H7 (cell line): ENCODE measurements around the gene COG8. TPM values are rescaled to one million over a fixed set of nuclear protein-coding genes. Genes with fewer than 3 reads are reported as not detected.
"Not testable (repeated sequence)": the region's sequence is repeated elsewhere in the genome, so short reads cannot be mapped to it uniquely, and the experiment has no call there.

Experiments
- DNase-seq: peaks from one replicate; pipeline ENCODE4 v3.0.0; 2012
- H3K27me3 ChIP-seq: 2 replicates; pipeline ENCODE4 v1.6.0; 2011; ENCODE audit warnings: mild to moderate bottlenecking, low read length; ENCODE audit not compliant: control insufficient read depth, insufficient read depth
- H3K36me3 ChIP-seq: replicated peaks from 2 replicates; pipeline ENCODE4 v1.5.1; 2011; ENCODE audit warnings: low read length; ENCODE audit not compliant: control insufficient read depth, insufficient read depth
- H3K4me3 ChIP-seq: 2 replicates; pipeline ENCODE4 v1.5.1; 2011; ENCODE audit warnings: low read depth, mild to moderate bottlenecking, control low read depth, low read length, moderate library complexity; ENCODE audit not compliant: insufficient read depth
- total RNA-seq: library from RNA; depleted of rRNA; stranded (reverse); fragments of >200 nt; shearing (Covaris generic); gene quantifications from 2 replicates; pipeline ENCODE4 v1.2.3, GENCODE V29; 2014; rRNA removed

Gene COG8
- total RNA-seq, 1 experiment from 2014 or later: 71.0 TPM

DNA sequence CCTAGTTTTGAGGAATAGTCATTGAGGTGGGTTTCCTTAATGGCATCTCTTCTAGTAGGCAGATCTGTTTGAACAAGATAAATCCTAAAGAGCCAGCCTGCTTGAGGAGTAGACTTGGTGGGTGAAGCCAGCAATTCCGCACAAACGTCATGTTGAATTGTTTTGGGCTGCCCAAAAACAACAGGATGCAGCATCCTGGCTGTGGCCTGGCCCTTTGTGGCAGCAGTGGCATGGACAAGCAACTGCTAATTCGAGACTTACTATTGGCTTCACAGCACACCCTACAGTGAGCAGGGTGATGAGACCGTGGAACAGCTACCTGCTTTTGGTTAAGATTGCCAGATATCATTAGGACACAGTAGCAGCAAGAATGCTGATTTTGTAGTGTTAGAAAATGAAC is 37.5 kb downstream of the COG8 start:
- H3K4me3 ChIP-seq: no peak overlapping the region
- peaks cover 4% of the 10 kb centered on the region for H3K36me3 ChIP-seq
- DNase-seq: no peak
- H3K27me3 ChIP-seq: no peaks in the 10 kb centered on the region

DNA sequence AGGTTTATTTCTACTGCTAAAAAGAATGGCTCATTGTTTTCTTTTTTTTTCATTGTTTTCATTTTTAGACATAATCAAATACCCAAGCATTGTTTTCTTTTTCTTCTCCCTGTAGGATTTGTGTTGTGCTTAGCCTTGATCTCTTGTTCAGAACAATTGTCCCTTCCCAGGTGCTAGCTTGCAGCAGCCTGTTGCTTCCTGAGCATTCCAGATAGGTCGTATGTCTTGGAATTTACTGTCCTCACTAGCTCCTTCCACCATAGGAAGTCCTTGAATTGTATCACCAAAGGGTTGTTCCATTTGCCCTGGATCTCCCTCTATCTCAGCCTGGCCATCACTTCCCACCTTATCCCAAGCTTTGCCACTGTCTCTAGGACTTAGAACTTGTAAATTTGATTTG is 38.2 kb downstream of the COG8 start:
- Histone ChIP-seq H3K27me3 (no peaks in the 10 kb centered on the region), H3K36me3 (peaks cover 4% of the 10 kb centered on the region), H3K4me3 (no peak overlapping the region)
- DNase-seq: no peak

DNA sequence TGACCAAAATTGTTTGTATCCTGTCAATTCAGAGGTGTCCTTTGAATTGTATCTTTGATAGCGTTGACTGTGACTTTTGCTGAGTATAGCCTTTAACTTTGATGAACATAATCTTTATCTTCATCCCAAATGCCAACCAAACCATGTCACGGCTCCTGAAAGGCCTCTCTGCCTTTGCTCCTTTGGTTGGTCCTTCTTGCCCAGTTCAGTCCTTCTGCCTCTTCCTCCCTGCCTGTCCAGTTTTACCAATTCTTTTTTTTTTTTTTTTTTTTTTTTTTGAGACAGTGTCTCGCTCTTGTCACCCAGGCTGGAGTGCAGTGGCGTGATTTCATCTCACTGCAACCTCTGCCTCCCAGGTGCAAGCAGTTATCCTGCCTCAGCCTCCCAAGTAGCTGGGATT is 41.1 kb downstream of the COG8 start:
- Histone ChIP-seq H3K4me3 (no peak overlapping the region), H3K27me3 (no peaks in the 10 kb centered on the region), H3K36me3 (peaks cover 4% of the 10 kb centered on the region)
- DNase-seq: no peak

DNA sequence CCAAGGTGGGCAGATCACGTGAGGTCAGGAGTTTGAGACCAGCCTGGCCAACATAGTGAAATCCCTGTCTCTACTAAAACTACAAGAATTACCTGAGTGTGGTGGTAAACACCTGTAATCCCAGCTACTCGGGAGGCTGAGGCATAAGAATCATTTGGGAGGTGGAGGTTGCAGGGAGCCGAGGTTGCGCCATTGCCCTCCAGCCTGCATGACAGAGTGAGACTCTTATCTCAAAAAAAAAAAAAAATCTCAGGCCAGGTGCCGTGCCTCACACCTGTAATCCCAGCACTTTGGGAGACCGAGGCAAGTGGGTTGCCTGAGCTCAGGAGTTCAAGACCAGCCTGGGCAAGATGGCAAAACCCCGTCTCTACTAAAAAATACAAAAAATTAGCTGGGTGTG is 42.6 kb downstream of the COG8 start:
- not testable (repeated sequence) for DNase-seq, H3K4me3 ChIP-seq, H3K27me3 ChIP-seq, H3K36me3 ChIP-seq

DNA sequence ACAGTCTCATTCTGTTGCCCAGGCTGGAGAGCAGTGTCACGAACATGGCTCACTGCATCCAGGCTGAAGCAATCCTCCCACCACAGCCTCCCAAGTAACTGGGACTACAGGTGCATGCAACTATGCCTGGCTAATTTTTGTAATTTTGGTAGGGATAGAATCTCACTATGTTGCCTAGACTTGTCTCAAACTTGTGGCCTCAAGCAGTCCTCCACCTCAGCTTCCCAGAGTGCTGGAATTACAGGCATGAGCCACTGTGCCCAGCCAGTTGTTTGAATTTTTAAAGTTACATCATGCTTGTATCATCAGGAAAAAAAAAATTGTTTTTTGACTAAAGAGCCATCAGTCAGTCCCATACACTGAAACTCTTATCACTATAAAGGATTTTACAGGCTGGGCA is 45.3 kb downstream of the COG8 start:
- H3K4me3 ChIP-seq: no peak overlapping the region
- H3K27me3 ChIP-seq: no peaks in the 10 kb centered on the region
- no peak for DNase-seq
- H3K36me3 ChIP-seq: no peaks in the 10 kb centered on the region; the same call in 1 of the 2 replicates

DNA sequence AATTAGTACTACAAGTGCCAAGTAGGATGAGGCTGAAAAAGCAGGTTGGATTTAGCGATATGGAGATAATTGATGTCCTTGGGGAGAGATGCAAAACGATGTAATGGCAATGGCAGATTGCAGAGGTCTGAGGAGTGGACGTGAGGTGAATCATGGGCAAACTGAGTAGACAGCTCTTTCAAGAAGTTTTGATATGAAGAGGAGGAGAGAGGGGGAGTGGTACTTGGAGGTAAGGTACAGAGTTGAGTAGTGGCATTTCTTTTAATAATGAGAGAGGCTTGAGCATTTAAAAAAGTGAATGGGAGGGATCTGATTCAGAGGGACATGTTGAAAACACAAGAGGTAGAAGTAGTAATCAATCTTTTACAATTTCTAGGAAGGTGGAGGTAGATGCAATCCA is 46.0 kb downstream of the COG8 start:
- H3K4me3 ChIP-seq: no peak overlapping the region

DNA sequence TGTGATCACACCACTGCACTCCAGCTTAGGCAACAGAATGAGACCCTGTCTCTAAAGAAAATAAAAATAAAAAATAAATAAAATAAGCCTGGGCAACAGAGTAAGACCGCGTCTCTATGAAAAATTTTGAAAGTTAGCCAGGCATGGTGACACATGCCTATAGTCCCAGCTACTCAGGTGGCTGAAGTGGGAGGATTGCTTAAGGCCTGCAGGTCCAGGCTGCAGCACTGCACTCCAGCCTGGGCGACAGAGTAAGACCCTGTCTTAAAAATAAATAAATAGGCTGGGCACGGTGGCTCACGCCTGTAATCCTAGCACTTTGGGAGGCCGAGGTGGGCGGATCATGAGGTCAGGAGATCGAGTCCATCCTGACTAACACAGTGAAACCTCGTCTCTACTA is 47.7 kb downstream of the COG8 start:
- H3K4me3 ChIP-seq, DNase-seq, H3K27me3 ChIP-seq, H3K36me3 ChIP-seq: not testable (repeated sequence)

More for the DNA sequence above, 46.0 kb downstream of the COG8 start:
- H3K27me3 ChIP-seq: no peaks in the 10 kb centered on the region
- H3K36me3 ChIP-seq: no peaks in the 10 kb centered on the region; the same call in none of the 2 replicates
- no peak for DNase-seq

DNA sequence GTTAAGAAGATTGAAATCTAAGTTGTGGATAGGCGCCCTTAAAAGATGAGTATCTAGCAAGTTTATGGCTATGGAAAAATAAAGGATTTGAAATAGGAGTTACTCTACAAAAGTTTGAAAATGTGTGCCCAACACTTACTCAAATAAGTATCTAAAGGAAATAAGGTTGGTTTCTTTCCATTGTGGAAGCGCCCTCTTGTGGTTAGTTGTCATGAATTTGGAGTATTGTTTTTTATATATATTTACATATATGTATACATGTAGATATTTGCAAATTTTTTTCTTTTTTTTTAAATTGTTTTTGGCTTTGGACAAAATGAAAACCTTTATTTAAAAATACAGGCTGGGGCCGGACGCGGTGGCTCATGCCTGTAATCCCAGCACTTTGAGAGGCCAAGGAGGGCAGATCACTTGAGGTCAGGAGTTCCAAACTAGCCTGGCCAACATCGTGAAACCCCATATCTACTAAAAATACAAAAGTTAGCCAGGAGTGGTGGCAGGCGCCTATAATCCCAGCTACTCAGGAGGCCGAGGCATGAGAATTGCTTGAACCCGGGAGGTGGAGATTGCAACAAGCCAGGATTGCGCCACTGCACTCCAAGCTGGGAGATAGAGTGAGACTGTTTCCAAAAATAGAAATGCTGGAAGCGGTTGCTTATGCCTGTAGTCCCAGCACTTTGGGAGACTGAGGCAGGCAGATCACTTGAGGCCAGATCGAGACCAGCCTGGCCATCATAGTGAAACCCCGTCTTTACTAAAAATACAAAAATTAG is 52.2 kb downstream of the COG8 start:
- no peak overlapping the region for H3K4me3 ChIP-seq
- DNase-seq: peak; percentile 24
- no peaks in the 10 kb centered on the region for H3K27me3 ChIP-seq

DNA sequence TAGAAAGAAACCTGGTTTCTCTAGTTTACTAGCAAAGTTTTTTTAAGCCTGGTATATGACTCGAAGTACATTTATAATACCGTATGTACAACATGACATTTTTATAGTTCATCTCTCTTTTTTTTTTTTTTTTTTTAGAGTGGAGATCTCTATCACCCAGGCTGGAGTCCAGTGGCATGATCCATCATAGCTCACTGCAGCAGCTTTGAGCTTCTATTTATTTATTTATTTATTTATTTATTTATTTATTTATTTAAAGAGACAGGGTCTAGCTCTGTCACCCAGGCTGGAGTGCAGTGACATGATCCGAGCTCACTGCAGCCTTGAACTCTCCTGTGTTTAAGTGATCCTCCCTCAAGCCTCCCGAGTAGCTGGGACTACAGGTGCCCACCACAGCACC is 54.1 kb downstream of the COG8 start:
- DNase-seq: no peak
- Histone ChIP-seq H3K36me3 (no peaks in the 10 kb centered on the region; the same call in none of the 2 replicates), H3K27me3 (no peaks in the 10 kb centered on the region), H3K4me3 (no peak overlapping the region)

More for the DNA sequence above, 52.2 kb downstream of the COG8 start:
- H3K36me3 ChIP-seq: no peaks in the 10 kb centered on the region; the same call in none of the 2 replicates

DNA sequence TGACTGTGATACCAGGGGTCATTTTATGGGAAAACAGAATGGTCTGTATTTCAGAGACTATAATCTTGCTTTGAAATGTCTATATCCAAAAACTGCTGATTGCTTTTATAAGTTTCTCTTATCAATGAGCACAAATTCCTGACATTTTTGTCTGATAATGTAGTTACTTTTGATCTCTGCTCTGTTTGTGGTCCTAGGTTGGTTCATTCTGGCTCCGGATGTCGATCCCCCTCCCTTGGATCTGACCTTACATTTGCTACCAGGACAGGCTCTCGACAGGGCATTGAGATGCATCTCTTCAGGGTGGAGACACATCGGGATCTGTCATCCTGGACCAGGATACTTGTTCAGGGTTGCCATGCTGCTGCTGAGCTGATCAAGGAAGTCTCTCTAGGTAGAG is 55.5 kb downstream of the COG8 start:
- Histone ChIP-seq H3K27me3 (no peaks in the 10 kb centered on the region), H3K4me3 (no peak overlapping the region), H3K36me3 (no peaks in the 10 kb centered on the region; the same call in none of the 2 replicates)
- DNase-seq: no peak

DNA sequence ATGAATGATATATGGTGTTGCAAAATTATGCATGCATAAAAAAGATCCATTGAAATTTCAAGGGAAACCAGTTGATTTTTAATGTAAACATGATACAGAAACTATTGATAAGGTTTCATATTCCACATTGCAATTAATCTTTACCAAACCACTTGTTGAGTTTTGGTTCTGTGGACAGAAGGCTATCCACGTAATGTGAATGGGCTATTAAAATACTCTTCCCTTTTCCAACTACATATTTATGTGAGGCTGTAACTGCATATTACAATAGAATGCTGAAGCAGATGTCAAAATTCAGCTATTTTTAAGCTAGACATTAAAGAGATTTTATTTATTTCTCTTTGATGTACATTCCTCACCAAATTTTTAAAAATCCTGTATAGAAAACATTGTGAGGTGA is 62.0 kb downstream of the COG8 start:
- H3K27me3 ChIP-seq: no peaks in the 10 kb centered on the region
- no peak for DNase-seq
- no peak overlapping the region for H3K4me3 ChIP-seq
- H3K36me3 ChIP-seq: no peaks in the 10 kb centered on the region; the same call in 1 of the 2 replicates

Other genes with a start within 250 kb of the COG8 start
- 6.0 and 16.3 TPM in 2 replicates for gene HAS3, start 233.9 kb downstream of the COG8 start, total RNA-seq
- gene CHTF8, start 207.0 kb downstream of the COG8 start, total RNA-seq: 98.1 and 113 TPM in 2 replicates
- gene UTP4, start 206.9 kb downstream of the COG8 start, total RNA-seq: 20.0 and 27.7 TPM in 2 replicates
- 7.9 and 13.1 TPM in 2 replicates for gene SNTB2, start 152.4 kb downstream of the COG8 start, total RNA-seq
- 28.2 and 33.2 TPM in 2 replicates for gene VPS4A, start 28.2 kb downstream of the COG8 start, total RNA-seq
- gene PDF, start 9.0 kb downstream of the COG8 start, total RNA-seq: 23.9 and 25.3 TPM in 2 replicates
- 30.7 and 31.0 TPM in 2 replicates for gene NIP7, start 208 bp upstream of the COG8 start, total RNA-seq
- 0.52 TPM in 1 of 2 replicates, not detected in the other for gene TMED6, start 12.2 kb upstream of the COG8 start, total RNA-seq
- 15.6 and 16.2 TPM in 2 replicates for gene TERF2, start 46.4 kb upstream of the COG8 start, total RNA-seq
- gene CYB5B, start 85.1 kb upstream of the COG8 start, total RNA-seq: 78.4 and 103 TPM in 2 replicates
- gene NFAT5, start 226.4 kb upstream of the COG8 start, total RNA-seq: 7.0 and 10.9 TPM in 2 replicates